HEK293 (cell line): ENCODE measurements around the gene HIPK2.
A peak's percentile ranks its signal among the peaks of the same experiment; 100 is the strongest.

Experiments
- CTCF ChIA-PET: fragments of 350-600 bp; formaldehyde crosslinking; extraction: SDS; loops from one replicate; lab custom pipeline; 2021; ENCODE audit warnings: antibody characterized with exemption; lab: Yijun Ruan, JAX
- POLR2A ChIA-PET: fragments of 300-600 bp; formaldehyde crosslinking; extraction: SDS; loops from one replicate; lab custom pipeline; 2020; ENCODE audit warnings: antibody characterized with exemption, inconsistent platforms; lab: Yijun Ruan, JAX
- H3K27ac ChIP-seq: fragments of 200-500 bp; sonication (Bioruptor generic); 2 replicates; pipeline ENCODE4 v1.5.1; 2014; ENCODE audit warnings: low read depth, low read length, control low read depth, inconsistent platforms; ENCODE audit errors: extremely low read depth
- H3K36me3 ChIP-seq, 2 experiments: fragments of 200-500 bp in 1 of 2; sonication (Bioruptor generic) in 1 of 2; 1 replicate in 1 of 2; 2 replicates in 1 of 2; pipeline ENCODE4 v1.5.1; 2014 to 2017; ENCODE audit warnings: inconsistent platforms in 2 of 2, low read length in 2 of 2; ENCODE audit not compliant: control insufficient read depth in 2 of 2, insufficient read depth in 1 of 2
- H3K4me1 ChIP-seq: fragments of 200-500 bp; sonication (Bioruptor generic); 2 replicates; pipeline ENCODE4 v1.5.1; 2014; ENCODE audit warnings: mild to moderate bottlenecking, low read length, inconsistent platforms; ENCODE audit not compliant: control insufficient read depth, insufficient read depth
- H3K4me3 ChIP-seq: 2 replicates; pipeline ENCODE4 v1.5.1; 2011; ENCODE audit warnings: low read depth, mild to moderate bottlenecking, control low read depth, low read length, moderate library complexity
- H3K9me3 ChIP-seq: fragments of 200-500 bp; sonication (Bioruptor generic); 2 replicates; pipeline ENCODE4 v1.5.1; 2014; ENCODE audit warnings: low read depth, low read length, inconsistent platforms; ENCODE audit not compliant: control insufficient read depth, insufficient read depth
- KLF9 ChIP-seq: fragments of 450-650 bp; formaldehyde crosslinking; IDR thresholded peaks from 2 replicates; pipeline ENCODE4 v1.5.1; 2016; ENCODE audit warnings: missing biosample characterization, missing genetic modification characterization, low read depth
- OVOL3 ChIP-seq: fragments of 450-650 bp; formaldehyde crosslinking; IDR thresholded peaks from 2 replicates; pipeline ENCODE4 v1.5.1; 2016; ENCODE audit warnings: missing biosample characterization, missing genetic modification characterization
- ZNF114 ChIP-seq: fragments of 450-650 bp; formaldehyde crosslinking; IDR thresholded peaks from 2 replicates; pipeline ENCODE4 v1.5.0; 2017; ENCODE audit warnings: missing biosample characterization, missing genetic modification characterization
- ZNF223 ChIP-seq: fragments of 450-650 bp; formaldehyde crosslinking; IDR thresholded peaks from 2 replicates; pipeline ENCODE4 v1.5.1; 2016; ENCODE audit warnings: missing biosample characterization, missing genetic modification characterization
- ZNF658 ChIP-seq: fragments of 450-650 bp; formaldehyde crosslinking; IDR thresholded peaks from 2 replicates; pipeline ENCODE4; 2016; ENCODE audit warnings: missing biosample characterization, missing genetic modification characterization
- ZSCAN23 ChIP-seq: fragments of 450-650 bp; formaldehyde crosslinking; IDR thresholded peaks from 2 replicates; pipeline ENCODE4 v1.5.1; 2016; ENCODE audit warnings: missing biosample characterization, missing genetic modification characterization
- TF ChIP-seq, protein P1 (sequence below): fragments of 450-650 bp; formaldehyde crosslinking; IDR thresholded peaks from 2 replicates; pipeline ENCODE4 v1.5.1; 2017; ENCODE audit warnings: missing biosample characterization, mild to moderate bottlenecking, missing genetic modification characterization, moderate library complexity
- TF ChIP-seq, protein P2 (sequence below): fragments of 450-650 bp; formaldehyde crosslinking; IDR thresholded peaks from 2 replicates; pipeline ENCODE4 v1.5.1; 2016; ENCODE audit warnings: missing biosample characterization, missing genetic modification characterization
- TF ChIP-seq, protein P3 (sequence below): fragments of 450-650 bp; formaldehyde crosslinking; IDR thresholded peaks from 2 replicates; pipeline ENCODE4 v1.5.1; 2016; ENCODE audit warnings: missing biosample characterization, missing genetic modification characterization, low read depth
- TF ChIP-seq, protein P4 (sequence below): fragments of 450-650 bp; formaldehyde crosslinking; IDR thresholded peaks from 2 replicates; pipeline ENCODE4 v1.5.1; 2016; ENCODE audit warnings: missing biosample characterization, missing genetic modification characterization

The HIPK2 gene

DNA sequence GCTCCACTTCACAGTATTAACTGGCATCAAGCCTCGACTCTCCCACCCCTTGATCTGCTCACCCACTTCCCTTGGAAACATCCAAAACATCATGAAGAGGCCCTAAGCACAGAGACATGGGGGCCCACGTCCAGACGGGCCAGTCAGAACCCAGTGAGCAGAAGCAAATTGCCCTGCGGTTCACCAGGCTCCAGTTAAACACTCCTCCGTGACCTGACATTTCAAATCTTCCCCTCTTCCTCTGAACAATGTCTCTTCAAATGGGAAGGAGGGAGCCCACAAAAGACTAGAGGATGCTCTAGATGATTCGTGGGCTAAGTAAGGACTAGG is 209.5 kb downstream of the HIPK2 start:
- Histone ChIP-seq H3K9me3 (no peaks in the 10 kb centered on the region), H3K36me3 (peaks cover 0 to 8% of the 10 kb centered on the region in 2 experiments; a peak in 1 of 3 replicates), H3K27ac (no peak overlapping the region), H3K4me3 (no peak overlapping the region), H3K4me1 (no peaks in the 10 kb centered on the region)
- TF ChIP-seq ZSCAN23 (tag by site-specific recombination), result no peak
- TF ChIP-seq OVOL3 (tag by site-specific recombination), result no peak
- ChIA-PET POLR2A (no interaction called here), CTCF (no interaction called here)

GRCh38 chr7:139567647-139568345 is 210.0 kb downstream of the HIPK2 start:
- no peak overlapping the region for H3K4me3 ChIP-seq
- no peaks in the 10 kb centered on the region for H3K4me1 ChIP-seq
- H3K36me3 ChIP-seq, result peaks cover 0 to 3% of the 10 kb centered on the region in 2 experiments; a peak in 1 of 3 replicates
- POLR2A ChIA-PET, result no interaction called here
- H3K27ac ChIP-seq, result no peak overlapping the region
- CTCF ChIA-PET, result no interaction called here
- no peak for TF ChIP-seq ZNF223
- TF ChIP-seq, protein P1, sequence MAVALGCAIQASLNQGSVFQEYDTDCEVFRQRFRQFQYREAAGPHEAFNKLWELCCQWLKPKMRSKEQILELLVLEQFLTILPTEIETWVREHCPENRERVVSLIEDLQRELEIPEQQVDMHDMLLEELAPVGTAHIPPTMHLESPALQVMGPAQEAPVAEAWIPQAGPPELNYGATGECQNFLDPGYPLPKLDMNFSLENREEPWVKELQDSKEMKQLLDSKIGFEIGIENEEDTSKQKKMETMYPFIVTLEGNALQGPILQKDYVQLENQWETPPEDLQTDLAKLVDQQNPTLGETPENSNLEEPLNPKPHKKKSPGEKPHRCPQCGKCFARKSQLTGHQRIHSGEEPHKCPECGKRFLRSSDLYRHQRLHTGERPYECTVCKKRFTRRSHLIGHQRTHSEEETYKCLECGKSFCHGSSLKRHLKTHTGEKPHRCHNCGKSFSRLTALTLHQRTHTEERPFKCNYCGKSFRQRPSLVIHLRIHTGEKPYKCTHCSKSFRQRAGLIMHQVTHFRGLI (tag by site-specific recombination), result peak; percentile 40; the same call in 1 of the 2 replicates
- H3K9me3 ChIP-seq, result no peaks in the 10 kb centered on the region

GRCh38 chr7:139566736-139567646 is 210.8 kb downstream of the HIPK2 start:
- no peak overlapping the region for H3K4me3 ChIP-seq
- TF ChIP-seq, protein P2, sequence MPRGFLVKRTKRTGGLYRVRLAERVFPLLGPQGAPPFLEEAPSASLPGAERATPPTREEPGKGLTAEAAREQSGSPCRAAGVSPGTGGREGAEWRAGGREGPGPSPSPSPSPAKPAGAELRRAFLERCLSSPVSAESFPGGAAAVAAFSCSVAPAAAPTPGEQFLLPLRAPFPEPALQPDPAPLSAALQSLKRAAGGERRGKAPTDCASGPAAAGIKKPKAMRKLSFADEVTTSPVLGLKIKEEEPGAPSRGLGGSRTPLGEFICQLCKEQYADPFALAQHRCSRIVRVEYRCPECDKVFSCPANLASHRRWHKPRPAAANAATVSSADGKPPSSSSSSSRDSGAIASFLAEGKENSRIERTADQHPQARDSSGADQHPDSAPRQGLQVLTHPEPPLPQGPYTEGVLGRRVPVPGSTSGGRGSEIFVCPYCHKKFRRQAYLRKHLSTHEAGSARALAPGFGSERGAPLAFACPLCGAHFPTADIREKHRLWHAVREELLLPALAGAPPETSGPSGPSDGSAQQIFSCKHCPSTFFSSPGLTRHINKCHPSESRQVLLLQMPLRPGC (tag by site-specific recombination), result no peak
- TF ChIP-seq ZNF658 (tag by site-specific recombination) (no peak), ZNF114 (tag by site-specific recombination) (no peak)
- TF ChIP-seq, protein P3, sequence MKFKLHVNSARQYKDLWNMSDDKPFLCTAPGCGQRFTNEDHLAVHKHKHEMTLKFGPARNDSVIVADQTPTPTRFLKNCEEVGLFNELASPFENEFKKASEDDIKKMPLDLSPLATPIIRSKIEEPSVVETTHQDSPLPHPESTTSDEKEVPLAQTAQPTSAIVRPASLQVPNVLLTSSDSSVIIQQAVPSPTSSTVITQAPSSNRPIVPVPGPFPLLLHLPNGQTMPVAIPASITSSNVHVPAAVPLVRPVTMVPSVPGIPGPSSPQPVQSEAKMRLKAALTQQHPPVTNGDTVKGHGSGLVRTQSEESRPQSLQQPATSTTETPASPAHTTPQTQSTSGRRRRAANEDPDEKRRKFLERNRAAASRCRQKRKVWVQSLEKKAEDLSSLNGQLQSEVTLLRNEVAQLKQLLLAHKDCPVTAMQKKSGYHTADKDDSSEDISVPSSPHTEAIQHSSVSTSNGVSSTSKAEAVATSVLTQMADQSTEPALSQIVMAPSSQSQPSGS (tag by site-specific recombination), result peak; percentile 48; the same call in 1 of the 2 replicates
- TF ChIP-seq, all 188 proteins: peak for 1
- no peak overlapping the region for H3K27ac ChIP-seq
- no peaks in the 10 kb centered on the region for H3K4me1 ChIP-seq
- H3K36me3 ChIP-seq, result peaks cover 0 to 2% of the 10 kb centered on the region in 2 experiments; a peak in 1 of 3 replicates
- no peaks in the 10 kb centered on the region for H3K9me3 ChIP-seq
- POLR2A ChIA-PET, result no interaction called here
- CTCF ChIA-PET, result no interaction called here

DNA sequence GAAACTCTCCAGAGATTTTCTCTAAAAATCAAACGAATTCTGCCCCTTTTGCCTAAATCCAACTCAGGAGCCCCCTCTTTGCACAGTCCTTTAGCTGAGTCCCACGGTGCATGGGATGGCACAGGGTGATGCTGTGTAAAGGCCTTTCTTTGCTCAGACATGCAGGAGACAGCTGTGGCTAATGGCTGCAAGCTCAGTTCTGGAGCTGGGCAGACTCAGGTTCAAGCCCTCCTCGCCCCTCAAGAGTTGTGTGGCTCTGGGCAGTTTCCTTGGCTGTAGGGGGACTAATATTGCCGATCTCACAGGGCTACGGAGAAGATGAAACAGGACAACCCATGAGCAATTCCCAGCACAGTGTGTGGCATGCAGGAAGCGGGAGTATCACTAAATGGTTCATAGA is 211.7 kb downstream of the HIPK2 start:
- CTCF ChIA-PET, result no interaction called here
- Histone ChIP-seq H3K27ac (no peak overlapping the region), H3K36me3 (peaks cover 0 to 2% of the 10 kb centered on the region in 2 experiments; a peak in 1 of 3 replicates), H3K9me3 (no peaks in the 10 kb centered on the region), H3K4me3 (no peak overlapping the region), H3K4me1 (no peaks in the 10 kb centered on the region)
- POLR2A ChIA-PET, result no interaction called here
- no peak for TF ChIP-seq KLF9
- TF ChIP-seq, protein P4, sequence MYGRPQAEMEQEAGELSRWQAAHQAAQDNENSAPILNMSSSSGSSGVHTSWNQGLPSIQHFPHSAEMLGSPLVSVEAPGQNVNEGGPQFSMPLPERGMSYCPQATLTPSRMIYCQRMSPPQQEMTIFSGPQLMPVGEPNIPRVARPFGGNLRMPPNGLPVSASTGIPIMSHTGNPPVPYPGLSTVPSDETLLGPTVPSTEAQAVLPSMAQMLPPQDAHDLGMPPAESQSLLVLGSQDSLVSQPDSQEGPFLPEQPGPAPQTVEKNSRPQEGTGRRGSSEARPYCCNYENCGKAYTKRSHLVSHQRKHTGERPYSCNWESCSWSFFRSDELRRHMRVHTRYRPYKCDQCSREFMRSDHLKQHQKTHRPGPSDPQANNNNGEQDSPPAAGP, result no peak
